Activated CD4-positive, CD25-positive, alpha-beta regulatory T cell treated with anti-CD3 and anti-CD28 coated beads, Interleukin-2, amount 50 U/mL, for 24 hours (primary cell): ENCODE results near the gene RC3H1.
"Not testable (repeated sequence)": the region's sequence is repeated elsewhere in the genome, so short reads cannot be mapped to it uniquely, and the experiment has no call there.

Experiments used
- ATAC-seq, 2 donors: fragments of 150-1000 bp; cut with Tn5 transposase; one replicate each; pipeline ENCODE4 v1.10.0; 2021; ENCODE audit warnings: mild to moderate bottlenecking in 1 of 2, moderate library complexity in 1 of 2

The RC3H1 gene

GRCh38 chr1:174021591-174022079 lies 522 bp downstream of the RC3H1 start:
- peak; percentile 25 to 42 for ATAC-seq

- ATAC-seq, result no peak
Observed at GRCh38 chr1:174018565-174018964, 3.6 kb downstream of the RC3H1 start.

GRCh38 chr1:174017231-174017970 lies 4.8 kb downstream of the RC3H1 start:
- no peak for ATAC-seq

- ATAC-seq, result peak; percentile 74 to 87
Observed at GRCh38 chr1:174013864-174014418, 8.2 kb downstream of the RC3H1 start.

GRCh38 chr1:174008979-174009378 lies 13.2 kb downstream of the RC3H1 start:
- ATAC-seq, result no peak

GRCh38 chr1:174008269-174008668 lies 13.9 kb downstream of the RC3H1 start:
- ATAC-seq, result no peak

- ATAC-seq, result no peak
Observed at GRCh38 chr1:174007851-174008250, 14.3 kb downstream of the RC3H1 start.

GRCh38 chr1:174005032-174005431 lies 17.1 kb downstream of the RC3H1 start:
- no peak for ATAC-seq

- ATAC-seq, result no peak
Observed at GRCh38 chr1:174003867-174004266, 18.3 kb downstream of the RC3H1 start.

GRCh38 chr1:174001573-174001972 lies 20.6 kb downstream of the RC3H1 start:
- no peak for ATAC-seq

- no peak for ATAC-seq
Observed at GRCh38 chr1:174000371-174000770, 21.8 kb downstream of the RC3H1 start.

- no peak for ATAC-seq
Observed at GRCh38 chr1:173997791-173998190, 24.4 kb downstream of the RC3H1 start.

- ATAC-seq, result no peak
Observed at GRCh38 chr1:173996995-173997394, 25.2 kb downstream of the RC3H1 start.

GRCh38 chr1:173995475-173995874 lies 26.7 kb downstream of the RC3H1 start:
- peak; percentile 48 to 55 for ATAC-seq

- not testable (repeated sequence) for ATAC-seq
Observed at GRCh38 chr1:173993948-173994347, 28.2 kb downstream of the RC3H1 start.

GRCh38 chr1:173988068-173988467 lies 34.1 kb downstream of the RC3H1 start:
- no peak for ATAC-seq

- ATAC-seq, result no peak
Observed at GRCh38 chr1:173986951-173987350, 35.2 kb downstream of the RC3H1 start.

- no peak for ATAC-seq
Observed at GRCh38 chr1:173970252-173970651, 51.9 kb downstream of the RC3H1 start.

GRCh38 chr1:173965896-173966295 lies 56.3 kb downstream of the RC3H1 start:
- not testable (repeated sequence) for ATAC-seq

GRCh38 chr1:173963477-173963876 lies 58.7 kb downstream of the RC3H1 start:
- ATAC-seq, result no peak

- ATAC-seq, result no peak
Observed at GRCh38 chr1:173960625-173961024, 61.5 kb downstream of the RC3H1 start.

GRCh38 chr1:173954179-173954578 lies 68.0 kb downstream of the RC3H1 start:
- ATAC-seq, result peak in 1 of 2 donors; percentile 24

GRCh38 chr1:173948594-173948993 lies 73.6 kb downstream of the RC3H1 start:
- no peak for ATAC-seq

- ATAC-seq, result no peak
Observed at GRCh38 chr1:173946380-173946921, 75.7 kb downstream of the RC3H1 start.
